Neural progenitor cell (in vitro differentiated cells): Measurements from ENCODE around the gene EIF5A. TPM values are rescaled to one million over a fixed set of nuclear protein-coding genes. Genes with fewer than 3 reads are reported as not detected.

Source experiments
- DNase-seq: peaks from one replicate; pipeline ENCODE4 v3.0.0-alpha.2; 2016; ENCODE audit warnings: low spot score
- H2AFZ ChIP-seq: fragments of 200-600 bp; sonication (generic); replicated peaks from 2 replicates; pipeline ENCODE4 v1.6.1; 2016; ENCODE audit warnings: antibody characterized with exemption
- H3F3A ChIP-seq: fragments of 200-600 bp; sonication (generic); 2 replicates; pipeline ENCODE4 v1.6.1; 2016; ENCODE audit warnings: antibody characterized with exemption, low read depth
- H3K27ac ChIP-seq: fragments of 200-600 bp; sonication (generic); 2 replicates; pipeline ENCODE4 v1.5.1; 2016; ENCODE audit warnings: mild to moderate bottlenecking
- H3K27me3 ChIP-seq: fragments of 200-600 bp; sonication (generic); 2 replicates; pipeline ENCODE4 v1.6.1; 2016; ENCODE audit warnings: mild to moderate bottlenecking, moderate library complexity
- H3K36me3 ChIP-seq: fragments of 200-600 bp; sonication (generic); 2 replicates; pipeline ENCODE4 v1.5.1; 2016
- H3K4me1 ChIP-seq: fragments of 200-600 bp; sonication (generic); 2 replicates; pipeline ENCODE4 v1.6.1; 2016; ENCODE audit warnings: mixed run types
- H3K4me2 ChIP-seq: fragments of 200-600 bp; sonication (generic); 2 replicates; pipeline ENCODE4 v1.6.1; 2016
- H3K4me3 ChIP-seq: fragments of 200-600 bp; sonication (generic); 2 replicates; pipeline ENCODE4 v1.5.1; 2016
- H3K79me2 ChIP-seq: fragments of 200-600 bp; sonication (generic); 2 replicates; pipeline ENCODE4 v1.6.1; 2016; ENCODE audit warnings: low read depth
- H3K9ac ChIP-seq: fragments of 200-600 bp; sonication (generic); 2 replicates; pipeline ENCODE4 v1.6.1; 2016
- H3K9me3 ChIP-seq: fragments of 200-600 bp; sonication (generic); 2 replicates; pipeline ENCODE4 v1.5.1; 2016; ENCODE audit warnings: low read depth
- H4K20me1 ChIP-seq: fragments of 200-600 bp; sonication (generic); 2 replicates; pipeline ENCODE4 v1.6.1; 2016; ENCODE audit warnings: low read depth
- H3K27ac Mint-ChIP-seq: 3 replicates; pipeline ENCODE4 v1.8.0; 2021; ENCODE audit warnings: mixed read lengths
- H3K27me3 Mint-ChIP-seq: 2 replicates; pipeline ENCODE4 v1.8.0; 2022; ENCODE audit warnings: low read depth, mild to moderate bottlenecking, inconsistent platforms, moderate library complexity, mixed read lengths; ENCODE audit not compliant: insufficient read depth
- H3K36me3 Mint-ChIP-seq: 3 replicates; pipeline ENCODE4 v1.8.0; 2021; ENCODE audit warnings: mixed read lengths
- H3K4me1 Mint-ChIP-seq: 3 replicates; pipeline ENCODE4 v1.8.0; 2021; ENCODE audit warnings: mixed read lengths
- H3K4me3 Mint-ChIP-seq: 3 replicates; pipeline ENCODE4 v1.8.0; 2021; ENCODE audit warnings: mild to moderate bottlenecking, moderate library complexity, mixed read lengths
- H3K9me3 Mint-ChIP-seq: 3 replicates; pipeline ENCODE4 v1.8.0; 2020; ENCODE audit warnings: mixed read lengths
- EZH2 ChIP-seq: fragments of 200-600 bp; sonication (generic); IDR thresholded peaks from 2 replicates; pipeline ENCODE4 v1.6.1; 2017; ENCODE audit warnings: antibody characterized with exemption, mild to moderate bottlenecking, moderate library complexity
- EZH2phosphoT487 ChIP-seq: fragments of 200-600 bp; sonication (generic); IDR thresholded peaks from 2 replicates; pipeline ENCODE4 v1.6.1; 2017; ENCODE audit warnings: antibody characterized with exemption
- total RNA-seq: library from RNA; depleted of rRNA; stranded (reverse); fragments of >200 nt; gene quantifications from 2 replicates; pipeline ENCODE4 v1.2.3, GENCODE V29; 2015; ENCODE audit warnings: low replicate concordance
- TF ChIP-seq, protein P1 (sequence below): fragments of 200-600 bp; sonication (generic); IDR thresholded peaks from 2 replicates; pipeline ENCODE4 v1.5.1; 2017; ENCODE audit warnings: antibody characterized with exemption, mild to moderate bottlenecking

The EIF5A gene
- total RNA-seq, 1 donor from 2014 or later: 251 TPM

DNA sequence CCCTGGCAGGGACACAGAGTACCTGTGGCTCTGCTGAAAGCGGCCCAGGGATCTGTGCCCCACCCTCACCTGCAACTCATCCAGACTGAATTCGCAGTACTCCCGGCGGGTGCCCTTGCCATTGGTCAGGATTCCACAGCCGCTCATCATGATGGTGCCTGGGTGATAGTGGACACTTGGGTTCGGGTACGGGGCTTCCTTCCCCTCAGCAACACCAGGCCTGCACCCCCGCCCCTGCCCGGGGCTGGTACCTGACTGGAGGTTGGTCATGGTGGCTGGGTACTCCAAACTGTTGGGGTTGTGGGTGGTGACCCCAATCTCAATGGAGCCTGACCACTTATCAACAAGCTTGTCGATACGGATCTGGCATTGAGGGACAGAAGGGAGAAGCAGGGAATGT lies 18.8 kb downstream of the EIF5A start:
- no peaks in the 10 kb centered on the region for H3K9me3 Mint-ChIP-seq
- no peak overlapping the region for H2AFZ ChIP-seq
- peaks cover 14% of the 10 kb centered on the region for H3K4me1 ChIP-seq
- DNase-seq: no peak
- H3K27ac ChIP-seq: no peak overlapping the region
- TF ChIP-seq EZH2: no peak
- TF ChIP-seq EZH2phosphoT487: no peak
- TF ChIP-seq, protein P1, sequence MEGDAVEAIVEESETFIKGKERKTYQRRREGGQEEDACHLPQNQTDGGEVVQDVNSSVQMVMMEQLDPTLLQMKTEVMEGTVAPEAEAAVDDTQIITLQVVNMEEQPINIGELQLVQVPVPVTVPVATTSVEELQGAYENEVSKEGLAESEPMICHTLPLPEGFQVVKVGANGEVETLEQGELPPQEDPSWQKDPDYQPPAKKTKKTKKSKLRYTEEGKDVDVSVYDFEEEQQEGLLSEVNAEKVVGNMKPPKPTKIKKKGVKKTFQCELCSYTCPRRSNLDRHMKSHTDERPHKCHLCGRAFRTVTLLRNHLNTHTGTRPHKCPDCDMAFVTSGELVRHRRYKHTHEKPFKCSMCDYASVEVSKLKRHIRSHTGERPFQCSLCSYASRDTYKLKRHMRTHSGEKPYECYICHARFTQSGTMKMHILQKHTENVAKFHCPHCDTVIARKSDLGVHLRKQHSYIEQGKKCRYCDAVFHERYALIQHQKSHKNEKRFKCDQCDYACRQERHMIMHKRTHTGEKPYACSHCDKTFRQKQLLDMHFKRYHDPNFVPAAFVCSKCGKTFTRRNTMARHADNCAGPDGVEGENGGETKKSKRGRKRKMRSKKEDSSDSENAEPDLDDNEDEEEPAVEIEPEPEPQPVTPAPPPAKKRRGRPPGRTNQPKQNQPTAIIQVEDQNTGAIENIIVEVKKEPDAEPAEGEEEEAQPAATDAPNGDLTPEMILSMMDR: no peak
- H3K36me3 Mint-ChIP-seq: peaks cover 16% of the 10 kb centered on the region
- H3K4me3 ChIP-seq: no peak overlapping the region
- H3K4me3 Mint-ChIP-seq: no peak overlapping the region
- peaks cover 4% of the 10 kb centered on the region for H4K20me1 ChIP-seq
- no peak overlapping the region for H3K4me2 ChIP-seq
- no peak overlapping the region for H3K27ac Mint-ChIP-seq
- peaks cover 15% of the 10 kb centered on the region for H3K27me3 Mint-ChIP-seq
- no peak overlapping the region for H3K9ac ChIP-seq
- no peaks in the 10 kb centered on the region for H3K9me3 ChIP-seq
- no peaks in the 10 kb centered on the region for H3K27me3 ChIP-seq
- H3F3A ChIP-seq: peaks cover 27% of the 10 kb centered on the region
- H3K4me1 Mint-ChIP-seq: peaks cover 22% of the 10 kb centered on the region
- peaks cover 20% of the 10 kb centered on the region for H3K79me2 ChIP-seq
- no peaks in the 10 kb centered on the region for H3K36me3 ChIP-seq

DNA sequence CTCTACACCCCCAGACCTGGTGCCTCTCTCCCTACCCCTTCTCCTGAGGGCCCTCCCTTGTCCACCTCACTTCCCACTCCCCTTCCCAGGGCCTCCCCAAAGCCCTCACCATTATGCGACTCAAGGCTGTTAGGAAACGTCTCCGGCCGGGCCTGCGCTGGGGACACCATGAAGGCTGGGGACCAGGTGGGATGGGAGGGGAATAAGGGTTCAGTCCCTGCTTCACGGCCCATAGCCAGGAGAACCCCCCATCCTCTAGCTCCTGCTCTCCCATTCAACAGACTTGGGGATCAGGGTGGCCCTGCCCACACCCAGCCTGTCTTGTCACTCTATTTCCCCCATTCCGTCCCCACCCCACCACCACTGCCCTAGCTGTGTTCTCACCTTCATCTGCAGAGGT lies 19.6 kb downstream of the EIF5A start:
- H3K27ac Mint-ChIP-seq: no peak overlapping the region
- Histone ChIP-seq H3K4me1 (peaks cover 14% of the 10 kb centered on the region), H3K79me2 (peaks cover 20% of the 10 kb centered on the region), H3K27me3 (no peaks in the 10 kb centered on the region), H3F3A (peaks cover 27% of the 10 kb centered on the region), H3K27ac (no peak overlapping the region), H3K9ac (no peak overlapping the region), H2AFZ (no peak overlapping the region), H3K36me3 (no peaks in the 10 kb centered on the region), H4K20me1 (peaks cover 4% of the 10 kb centered on the region), H3K4me2 (no peak overlapping the region), H3K9me3 (no peaks in the 10 kb centered on the region), H3K4me3 (no peak overlapping the region)
- H3K4me3 Mint-ChIP-seq: peak overlapping the region; percentile 38
- H3K27me3 Mint-ChIP-seq: peaks cover 15% of the 10 kb centered on the region
- no peak for DNase-seq
- H3K9me3 Mint-ChIP-seq: no peaks in the 10 kb centered on the region
- peaks cover 22% of the 10 kb centered on the region for H3K4me1 Mint-ChIP-seq
- H3K36me3 Mint-ChIP-seq: peaks cover 9% of the 10 kb centered on the region
- TF ChIP-seq, protein P1: no peak
- TF ChIP-seq EZH2 (no peak), EZH2phosphoT487 (no peak)

DNA sequence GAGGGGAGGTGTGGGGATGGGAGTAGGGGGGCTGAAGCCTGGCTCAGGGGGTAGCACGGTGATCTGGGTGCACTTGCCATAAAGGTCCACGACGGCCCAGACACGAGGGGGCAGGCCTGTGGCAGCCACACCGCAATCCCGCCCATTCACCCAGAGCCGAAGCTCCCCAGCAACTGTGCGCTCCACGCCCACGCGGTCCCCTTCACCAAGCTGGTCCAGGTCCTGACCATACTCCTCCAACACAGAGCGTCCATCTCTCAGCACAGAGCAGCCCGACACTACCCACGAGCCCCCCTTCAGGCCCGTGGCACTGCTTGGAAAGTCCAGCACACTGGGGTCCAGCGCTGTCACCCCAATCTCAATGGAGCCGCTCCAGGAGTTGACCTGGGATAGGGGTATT lies 20.1 kb downstream of the EIF5A start:
- no peak overlapping the region for H3K9ac ChIP-seq
- Mint-ChIP-seq H3K9me3 (no peaks in the 10 kb centered on the region), H3K27me3 (peaks cover 12% of the 10 kb centered on the region), H3K4me3 (peak overlapping the region; percentile 38), H3K4me1 (peaks cover 24% of the 10 kb centered on the region), H3K36me3 (peaks cover 9% of the 10 kb centered on the region), H3K27ac (no peak overlapping the region)
- no peak overlapping the region for H3K27ac ChIP-seq
- peaks cover 4% of the 10 kb centered on the region for H4K20me1 ChIP-seq
- H3F3A ChIP-seq: peaks cover 27% of the 10 kb centered on the region
- H3K36me3 ChIP-seq: no peaks in the 10 kb centered on the region
- H3K4me3 ChIP-seq: no peak overlapping the region
- no peaks in the 10 kb centered on the region for H3K9me3 ChIP-seq
- H2AFZ ChIP-seq: no peak overlapping the region
- TF ChIP-seq, protein P1: no peak
- no peak for TF ChIP-seq EZH2
- TF ChIP-seq EZH2phosphoT487: no peak
- peaks cover 14% of the 10 kb centered on the region for H3K4me1 ChIP-seq
- no peaks in the 10 kb centered on the region for H3K27me3 ChIP-seq
- peaks cover 20% of the 10 kb centered on the region for H3K79me2 ChIP-seq
- DNase-seq: no peak
- H3K4me2 ChIP-seq: peak overlapping the region; percentile 96
